ENCODE measurements around the gene UMPS. TPM values are rescaled to one million over a fixed set of nuclear protein-coding genes. Genes with fewer than 3 reads are reported as not detected.
A peak's percentile ranks its signal among the peaks of the same experiment; 100 is the strongest.
"Not testable (repeated sequence)": the region's sequence is repeated elsewhere in the genome, so short reads cannot be mapped to it uniquely, and the experiment has no call there.

Gene UMPS
- polyA plus RNA-seq, 4 donors, result 40.1 to 51.6 (median 44.7) TPM

GRCh38 chr3:124705552-124705951 lies 24.7 kb upstream of the UMPS start:
- no peak for DNase-seq (ENCODE audit: low read depth in 4 of 4, low spot score in 3 of 4)

- DNase-seq (ENCODE audit: low read depth in 4 of 4, low spot score in 3 of 4), result not testable (repeated sequence)
Observed at GRCh38 chr3:124707223-124707622, 23.0 kb upstream of the UMPS start.

- DNase-seq (ENCODE audit: low read depth in 4 of 4, low spot score in 3 of 4), result no peak
Observed at GRCh38 chr3:124707656-124708062, 22.6 kb upstream of the UMPS start.

- DNase-seq (ENCODE audit: low read depth in 4 of 4, low spot score in 3 of 4), result no peak
Observed at GRCh38 chr3:124714223-124714853, 15.9 kb upstream of the UMPS start.

GRCh38 chr3:124722589-124722988 lies 7.7 kb upstream of the UMPS start:
- no peak for DNase-seq (ENCODE audit: low read depth in 4 of 4, low spot score in 3 of 4)

- DNase-seq (ENCODE audit: low read depth in 4 of 4, low spot score in 3 of 4), result no peak
Observed at GRCh38 chr3:124730941-124731297, 667 bp downstream of the UMPS start.

- no peak for DNase-seq (ENCODE audit: low read depth in 4 of 4, low spot score in 3 of 4)
Observed at GRCh38 chr3:124731760-124732159, 1.5 kb downstream of the UMPS start.

GRCh38 chr3:124741027-124741426 lies 10.8 kb downstream of the UMPS start:
- no peak for DNase-seq (ENCODE audit: low read depth in 4 of 4, low spot score in 3 of 4)

- no peak for DNase-seq (ENCODE audit: low read depth in 4 of 4, low spot score in 3 of 4)
Observed at GRCh38 chr3:124745756-124746155, 15.5 kb downstream of the UMPS start.

GRCh38 chr3:124747111-124747981 lies 17.1 kb downstream of the UMPS start:
- DNase-seq (ENCODE audit: low read depth in 4 of 4, low spot score in 3 of 4), result no peak

- no peak for DNase-seq (ENCODE audit: low read depth in 4 of 4, low spot score in 3 of 4)
Observed at GRCh38 chr3:124748560-124749198, 18.4 kb downstream of the UMPS start.

- not testable (repeated sequence) for DNase-seq (ENCODE audit: low read depth in 4 of 4, low spot score in 3 of 4)
Observed at GRCh38 chr3:124749877-124750276, 19.6 kb downstream of the UMPS start.

- no peak for DNase-seq (ENCODE audit: low read depth in 4 of 4, low spot score in 3 of 4)
Observed at GRCh38 chr3:124751501-124751900, 21.2 kb downstream of the UMPS start.

GRCh38 chr3:124752051-124752450 lies 21.8 kb downstream of the UMPS start:
- DNase-seq (ENCODE audit: low read depth in 4 of 4, low spot score in 3 of 4), result no peak

- not testable (repeated sequence) for DNase-seq (ENCODE audit: low read depth in 4 of 4, low spot score in 3 of 4)
Observed at GRCh38 chr3:124757926-124758325, 27.7 kb downstream of the UMPS start.

- no peak for DNase-seq (ENCODE audit: low read depth in 4 of 4, low spot score in 3 of 4)
Observed at GRCh38 chr3:124758851-124759635, 28.8 kb downstream of the UMPS start.

- DNase-seq (ENCODE audit: low read depth in 4 of 4, low spot score in 3 of 4), result no peak
Observed at GRCh38 chr3:124759666-124760401, 29.6 kb downstream of the UMPS start.

GRCh38 chr3:124760601-124761000 lies 30.3 kb downstream of the UMPS start:
- no peak for DNase-seq (ENCODE audit: low read depth in 4 of 4, low spot score in 3 of 4)

- DNase-seq (ENCODE audit: low read depth in 4 of 4, low spot score in 3 of 4), result peak in 3 of 4 donors; percentile 55 to 75 (median 64)
Observed at GRCh38 chr3:124761250-124761796, 31.1 kb downstream of the UMPS start.

Measured in right renal pelvis (tissue), 4 donors.